ENCODE data around the gene TALDO1.
"Not testable (repeated sequence)": the region's sequence is repeated elsewhere in the genome, so short reads cannot be mapped to it uniquely, and the experiment has no call there.

Gene TALDO1

GRCh38 chr11:737899-738298 lies 9.4 kb upstream of the TALDO1 start:
- DNase-seq: not testable (repeated sequence)

- no peak for DNase-seq
These were observed 5.1 kb upstream of the TALDO1 start for GRCh38 chr11:742156-742546.

DNA sequence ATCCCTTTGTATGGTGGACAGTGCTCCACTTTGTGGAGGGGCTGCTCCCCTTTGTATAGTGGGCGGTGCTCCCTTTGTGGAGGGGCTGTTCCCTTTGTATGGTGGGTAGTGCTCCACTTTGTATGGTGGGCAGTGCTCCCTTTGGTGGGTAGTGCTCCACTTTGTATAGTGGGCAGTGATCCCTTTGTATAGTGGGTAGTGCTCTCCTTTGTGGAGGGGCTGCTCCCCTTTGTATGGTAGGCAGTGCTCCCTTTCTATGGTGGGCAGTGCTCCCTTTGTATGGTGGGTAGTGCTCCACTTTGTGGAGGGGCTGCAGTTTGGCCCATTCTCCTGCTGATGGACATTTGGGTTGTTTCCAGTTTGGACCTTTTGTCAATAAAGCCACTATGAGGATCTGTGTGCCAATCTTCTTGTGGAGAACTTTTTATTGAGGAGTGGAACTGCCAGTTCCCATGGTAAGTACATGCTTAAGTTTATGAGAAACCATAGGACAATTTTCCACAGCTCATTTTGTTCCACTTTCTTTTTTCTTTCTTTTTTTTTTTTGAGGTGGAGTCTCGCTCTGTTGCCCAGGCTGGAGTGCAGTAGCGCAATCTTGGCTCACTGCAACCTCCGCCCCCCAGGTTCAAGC lies 4.6 kb upstream of the TALDO1 start:
- no peak for DNase-seq

DNA sequence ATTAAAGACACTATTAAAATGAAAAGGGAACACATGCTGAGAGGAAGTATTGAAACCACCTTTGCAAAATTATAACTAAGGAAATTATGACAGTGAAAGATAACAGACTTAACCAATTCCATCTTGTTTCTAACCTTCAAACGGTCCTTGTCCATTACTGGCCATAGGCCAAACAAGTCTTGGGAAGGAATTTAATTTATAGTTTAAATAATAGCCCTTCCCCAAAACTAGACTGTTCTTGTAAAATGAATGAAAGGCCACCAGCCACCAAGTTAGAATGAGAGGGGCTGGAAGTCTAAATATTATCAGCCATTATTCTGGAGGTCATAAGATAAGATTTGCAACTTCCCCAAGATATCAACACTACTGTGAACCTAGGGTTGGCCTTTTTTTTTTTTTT lies 1.8 kb upstream of the TALDO1 start:
- no peak for DNase-seq

GRCh38 chr11:746289-747157 lies 741 bp upstream of the TALDO1 start:
- no peak for DNase-seq

GRCh38 chr11:748007-748359 lies 719 bp downstream of the TALDO1 start:
- no peak for DNase-seq

- DNase-seq: no peak
These were observed 2.5 kb downstream of the TALDO1 start for GRCh38 chr11:749731-750130.

- no peak for DNase-seq
These were observed 13.0 kb downstream of the TALDO1 start for GRCh38 chr11:760236-760635.

DNA sequence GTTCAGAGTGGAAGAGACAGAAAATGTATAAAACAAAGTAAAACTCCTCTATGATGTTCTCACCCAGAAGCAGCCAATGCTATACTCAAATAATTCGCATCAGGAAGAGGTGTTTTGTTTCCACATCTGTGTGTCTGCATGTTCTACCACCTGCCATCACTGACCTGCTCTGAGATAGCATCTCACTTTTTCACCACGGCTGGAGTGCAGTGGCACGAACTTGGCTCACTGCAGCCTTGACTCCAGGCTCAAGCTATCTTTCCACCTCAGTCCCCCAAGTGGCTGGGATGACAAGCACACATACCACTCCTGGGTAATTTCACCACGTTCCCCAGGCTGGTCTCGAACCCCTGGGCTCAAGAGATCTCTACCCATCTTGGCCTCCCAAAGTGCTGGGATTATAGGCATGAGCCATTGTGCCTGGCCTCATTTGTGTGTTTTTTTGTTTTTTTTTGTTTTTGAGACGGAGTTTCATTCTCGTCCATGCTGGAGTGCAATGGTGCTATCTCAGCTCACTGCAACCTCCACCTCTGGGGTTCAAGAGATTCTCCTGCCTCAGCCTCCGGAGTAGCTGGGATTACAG lies 14.4 kb downstream of the TALDO1 start:
- DNase-seq: no peak

DNA sequence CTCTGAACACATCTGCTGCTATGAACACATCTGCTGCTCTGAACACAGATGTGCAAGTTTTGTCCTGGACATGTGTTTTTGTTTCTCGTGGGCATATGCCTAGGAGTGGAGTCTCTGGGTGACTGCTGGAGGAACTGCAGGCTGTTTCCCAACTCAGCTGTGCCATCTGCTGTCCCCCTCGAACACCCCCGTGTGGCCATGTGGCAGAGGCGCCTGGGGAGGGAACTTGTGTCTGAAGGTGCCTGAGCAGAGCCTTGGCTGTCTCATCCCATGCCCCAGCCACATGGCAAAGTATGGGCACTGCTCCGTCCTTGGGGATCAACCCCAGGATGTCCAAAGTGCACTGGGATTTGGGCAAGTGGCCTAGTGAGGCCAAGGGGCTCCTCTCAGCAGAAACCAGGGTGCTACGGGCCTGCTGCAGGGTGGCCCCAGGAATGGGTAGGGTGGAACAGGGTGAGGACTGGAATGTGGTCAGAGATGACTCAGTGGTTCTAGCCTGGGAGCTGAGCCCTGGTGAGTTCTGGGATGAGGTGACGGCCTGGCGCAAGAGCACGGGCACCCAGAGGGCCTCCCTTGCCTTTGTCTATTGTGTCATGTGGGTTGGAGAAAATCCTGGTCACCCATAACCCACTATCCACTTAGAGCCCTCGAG lies 15.3 kb downstream of the TALDO1 start:
- DNase-seq: no peak

DNA sequence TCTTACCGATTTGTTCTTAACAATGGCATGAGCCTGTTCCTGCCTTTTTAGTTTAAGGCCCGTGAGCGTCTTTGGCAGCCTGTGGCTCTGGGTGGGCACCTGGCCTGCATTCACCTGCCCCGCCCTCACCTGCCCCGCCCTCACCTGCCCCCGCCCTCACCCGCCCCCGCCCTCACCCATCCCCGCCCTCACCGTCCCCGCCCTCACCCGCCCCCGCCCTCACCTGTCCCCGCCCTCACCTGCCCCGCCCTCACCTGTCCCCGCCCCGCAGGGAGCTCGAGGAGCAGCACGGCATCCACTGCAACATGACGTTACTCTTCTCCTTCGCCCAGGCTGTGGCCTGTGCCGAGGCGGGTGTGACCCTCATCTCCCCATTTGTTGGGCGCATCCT lies 15.8 kb downstream of the TALDO1 start:
- DNase-seq: no peak

DNA sequence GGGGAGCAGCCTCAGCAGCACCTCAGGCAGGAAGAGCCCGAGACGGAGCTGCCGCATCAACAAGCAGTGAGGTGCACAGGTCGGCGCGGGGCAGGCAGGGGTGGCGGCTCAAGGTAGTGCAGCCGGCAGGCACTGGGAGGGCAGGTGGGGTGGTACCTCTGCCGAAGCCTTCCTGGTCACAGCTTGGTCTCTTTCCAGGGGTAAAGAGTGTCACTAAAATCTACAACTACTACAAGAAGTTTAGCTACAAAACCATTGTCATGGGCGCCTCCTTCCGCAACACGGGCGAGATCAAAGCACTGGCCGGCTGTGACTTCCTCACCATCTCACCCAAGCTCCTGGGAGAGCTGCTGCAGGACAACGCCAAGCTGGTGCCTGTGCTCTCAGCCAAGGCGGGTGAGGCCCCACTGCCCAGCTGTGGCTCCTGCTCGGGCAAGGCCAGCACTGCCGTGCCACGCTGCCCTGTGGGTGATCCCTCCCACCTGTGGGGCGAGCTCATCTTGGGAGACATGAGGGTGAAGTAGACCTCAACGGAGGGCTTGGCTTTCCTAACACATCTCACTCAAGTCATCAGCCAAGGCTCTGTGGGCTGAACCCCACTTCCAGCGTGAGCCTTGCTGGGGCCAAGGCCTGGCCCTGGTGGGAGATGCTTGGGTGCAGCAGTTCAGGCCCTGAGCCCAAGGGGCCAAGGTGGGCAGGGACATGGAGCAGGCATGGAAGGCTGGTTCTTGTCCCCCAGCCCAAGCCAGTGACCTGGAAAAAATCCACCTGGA lies 16.5 kb downstream of the TALDO1 start:
- DNase-seq: no peak

DNA sequence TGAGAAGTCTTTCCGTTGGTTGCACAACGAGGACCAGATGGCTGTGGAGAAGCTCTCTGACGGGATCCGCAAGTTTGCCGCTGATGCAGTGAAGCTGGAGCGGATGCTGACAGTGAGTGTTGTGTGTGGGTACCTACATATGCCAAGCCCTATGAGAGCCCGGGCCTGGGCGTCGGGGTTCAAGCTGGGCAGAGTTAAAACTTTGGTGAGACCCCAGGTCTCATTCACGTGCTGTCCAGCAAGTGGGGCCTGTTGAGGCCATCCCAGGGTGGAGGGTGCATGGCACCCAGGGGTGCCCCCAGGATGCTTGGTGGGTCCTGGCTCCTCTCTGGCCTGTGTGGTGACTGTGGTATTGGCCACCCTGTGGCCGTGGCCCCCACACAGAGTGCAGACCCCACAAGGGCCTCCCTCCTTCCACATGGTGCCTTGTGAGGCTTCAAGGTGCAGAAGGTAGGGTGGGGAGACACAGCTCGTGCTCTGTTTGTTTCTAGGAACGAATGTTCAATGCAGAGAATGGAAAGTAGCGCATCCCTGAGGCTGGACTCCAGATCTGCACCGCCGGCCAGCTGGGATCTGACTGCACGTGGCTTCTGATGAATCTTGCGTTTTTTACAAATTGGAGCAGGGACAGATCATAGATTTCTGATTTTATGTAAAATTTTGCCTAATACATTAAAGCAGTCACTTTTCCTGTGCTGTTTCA lies 17.2 kb downstream of the TALDO1 start:
- DNase-seq: no peak

DNA sequence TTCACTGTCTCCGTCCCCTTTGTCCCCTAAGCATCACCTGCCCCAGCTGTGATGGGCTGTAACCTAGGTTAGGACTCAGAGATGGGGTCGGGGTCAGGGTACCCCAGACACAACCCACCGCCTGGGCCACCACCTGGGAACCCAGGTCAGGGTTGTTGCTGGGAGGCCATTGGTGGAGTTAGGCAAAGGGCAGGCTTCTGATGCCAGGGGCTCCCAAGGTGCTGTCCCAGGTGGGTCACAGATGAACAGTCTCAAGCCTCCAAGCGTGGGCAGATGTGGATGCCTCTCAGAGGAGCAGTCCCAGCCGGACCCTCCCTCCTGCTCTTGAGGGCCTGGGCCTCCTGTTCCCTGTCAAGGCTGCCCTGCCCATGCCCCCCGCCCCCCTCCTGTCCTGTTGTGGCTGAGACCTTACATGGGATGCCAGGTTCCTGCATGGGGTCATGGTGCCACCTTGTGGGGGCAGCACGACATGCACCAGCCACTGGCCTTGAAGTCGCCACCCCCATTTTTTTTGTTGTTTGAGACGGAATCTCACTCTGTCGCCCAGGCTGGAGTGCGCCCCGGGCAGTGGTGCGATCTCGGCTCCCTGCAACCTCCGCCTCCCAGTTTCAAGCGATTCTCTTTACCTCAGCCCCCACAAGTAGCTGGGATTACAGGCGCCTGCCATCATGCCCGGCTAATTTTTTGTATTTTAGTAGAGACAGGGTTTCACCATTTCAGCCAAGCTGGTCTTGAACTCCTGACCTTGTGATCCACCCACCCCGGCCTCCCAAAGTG lies 17.9 kb downstream of the TALDO1 start:
- DNase-seq: peak; percentile 48 to 51

GRCh38 chr11:765802-766091 lies 18.5 kb downstream of the TALDO1 start:
- no peak for DNase-seq

DNA sequence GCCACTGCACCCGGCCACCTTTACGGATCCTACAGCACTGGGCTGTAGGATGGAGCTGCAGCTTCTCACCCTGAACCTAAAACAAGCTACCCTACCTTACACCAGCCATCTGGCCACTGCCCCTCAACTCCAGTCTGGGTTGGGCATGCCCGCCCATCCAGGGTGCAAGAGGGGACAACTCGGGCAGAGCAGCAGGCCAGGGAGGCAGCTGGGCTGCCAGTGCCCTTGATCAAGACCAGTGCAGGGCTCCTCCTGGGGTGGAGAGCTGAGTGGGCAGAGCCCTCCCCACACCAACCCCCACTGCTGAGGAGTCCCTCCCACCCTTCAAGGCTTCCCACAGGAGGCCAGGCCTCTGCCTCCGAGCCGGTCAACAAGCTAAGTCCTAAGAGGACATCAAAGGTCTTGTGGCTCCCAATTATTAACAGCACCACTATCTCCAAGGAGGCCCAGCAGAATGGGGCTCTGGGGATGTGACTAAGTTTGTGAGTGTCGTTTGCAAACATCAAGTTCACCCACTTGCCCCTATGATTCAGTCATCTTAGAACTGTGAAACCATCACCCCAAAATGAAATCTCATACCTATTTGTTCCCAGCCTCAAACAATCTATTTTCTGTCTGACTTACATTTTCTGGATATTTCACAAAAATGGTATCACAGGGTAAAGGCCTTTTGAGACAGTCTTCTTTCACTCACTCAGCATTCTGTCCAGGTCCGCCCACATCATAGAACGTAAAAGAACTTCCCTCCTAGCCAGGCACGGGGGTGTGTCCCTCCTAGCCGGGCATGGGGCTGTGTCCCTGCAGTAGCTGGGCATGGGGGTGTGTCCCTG lies 19.1 kb downstream of the TALDO1 start:
- DNase-seq: no peak

DNA sequence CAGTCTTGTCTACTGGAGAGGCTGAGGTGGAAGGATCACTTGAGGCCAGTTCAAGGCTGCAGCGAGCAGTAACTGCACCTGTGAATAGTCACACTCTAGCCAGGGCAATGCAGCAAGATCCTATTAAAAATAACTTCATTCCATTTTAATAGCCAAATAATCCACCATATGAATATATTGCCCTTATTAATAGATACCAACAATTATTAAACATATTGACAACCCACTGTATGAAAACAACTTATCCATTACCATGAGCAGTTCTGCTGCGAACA lies 19.6 kb downstream of the TALDO1 start:
- no peak for DNase-seq

GRCh38 chr11:767238-767637 lies 20.0 kb downstream of the TALDO1 start:
- no peak for DNase-seq

DNA sequence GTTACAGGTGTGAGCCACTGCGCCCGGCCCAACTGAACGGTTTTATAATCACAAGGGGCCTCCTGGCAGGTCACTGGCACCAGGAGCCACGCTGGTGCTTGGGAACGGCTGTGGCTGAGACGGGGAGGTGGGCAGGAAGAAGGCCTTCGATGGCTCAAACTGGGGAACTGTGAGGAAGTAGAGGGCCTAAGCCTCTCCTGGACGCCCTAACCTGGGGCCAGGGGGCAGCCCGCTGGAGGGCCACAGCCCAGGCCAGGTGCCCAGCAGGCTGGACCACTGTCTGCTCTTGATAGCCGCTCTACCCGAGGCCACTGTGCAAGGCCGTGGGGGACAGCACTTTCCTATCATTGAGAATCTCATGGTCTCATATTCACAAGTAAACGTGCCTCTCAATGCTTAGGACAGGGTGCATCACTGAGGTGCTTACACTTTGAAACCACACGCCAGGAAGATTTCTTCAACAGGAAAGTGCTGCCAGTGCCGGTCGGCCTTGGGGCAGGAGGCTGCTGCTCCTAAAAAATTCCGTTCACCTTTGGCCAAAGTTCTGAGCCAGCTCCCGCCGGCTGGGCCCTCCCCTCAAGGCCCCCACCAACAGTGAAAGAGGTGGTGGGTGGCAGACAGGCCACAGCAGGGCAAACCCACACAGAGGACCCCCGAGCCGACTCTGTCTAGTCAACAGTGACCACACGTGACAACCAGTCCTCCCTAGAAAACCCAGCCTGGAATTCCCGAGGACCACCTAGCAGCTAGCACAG lies 22.8 kb downstream of the TALDO1 start:
- DNase-seq: no peak

All from stimulated activated CD4-positive, alpha-beta T cell treated with anti-CD3 and anti-CD28 coated beads, Interleukin-2, amount 100 ng/mL, for 48 hours (primary cell).